KOPT-K1 (cell line): ENCODE data around the gene CNIH4.
"Not testable (repeated sequence)": the region's sequence is repeated elsewhere in the genome, so short reads cannot be mapped to it uniquely, and the experiment has no call there.

Experiments used
- H3K27ac ChIP-seq: fragments of 200-600 bp; sonication (generic); 2 replicates; pipeline ENCODE4 v1.5.1; 2016; ENCODE audit warnings: antibody characterized with exemption, mild to moderate bottlenecking, low read depth, low read length; ENCODE audit not compliant: poor library complexity, severe bottlenecking
- H3K36me3 ChIP-seq: fragments of 200-600 bp; sonication (generic); 2 replicates; pipeline ENCODE4 v1.5.1; 2017; ENCODE audit warnings: antibody characterized with exemption, mild to moderate bottlenecking, low read length, moderate library complexity; ENCODE audit not compliant: insufficient read depth
- H3K9me3 ChIP-seq: fragments of 200-600 bp; sonication (generic); 2 replicates; pipeline ENCODE4 v1.5.1; 2017; ENCODE audit warnings: antibody characterized with exemption, low read length, mild to moderate bottlenecking; ENCODE audit not compliant: insufficient read depth, poor library complexity, severe bottlenecking

CNIH4 gene

DNA sequence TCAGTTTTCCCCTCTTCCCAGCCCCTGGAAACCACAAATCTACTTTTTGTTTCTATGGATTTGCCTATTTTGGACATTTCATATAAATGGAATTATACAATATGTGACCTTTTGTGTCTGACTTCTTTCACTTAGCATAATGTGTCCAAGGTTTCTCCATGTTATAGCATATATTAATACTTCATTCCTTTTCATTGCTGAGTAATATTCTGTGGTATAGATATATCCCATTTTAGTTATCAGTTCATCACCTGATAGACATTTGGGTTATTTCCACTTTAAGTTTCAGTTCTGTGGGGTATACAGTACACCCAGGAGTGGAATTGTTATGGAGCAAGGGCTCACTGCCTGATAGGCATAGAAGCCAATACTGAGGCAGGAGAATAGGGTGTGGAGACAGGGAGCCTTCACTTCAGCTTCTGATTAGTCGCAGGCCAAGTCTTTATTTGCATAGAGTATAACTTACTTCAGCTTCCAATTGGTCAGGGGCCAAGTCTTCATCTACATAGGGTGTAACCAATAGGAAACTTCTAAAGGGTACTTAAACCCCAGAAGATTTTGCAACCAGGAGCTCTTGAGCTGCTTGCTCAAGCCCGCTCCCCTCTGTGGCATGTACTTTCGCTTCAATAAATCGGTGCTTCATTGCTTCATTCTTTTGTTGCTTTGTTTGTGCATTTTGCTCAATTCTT is 18.4 kb upstream of the CNIH4 start:
- no peaks in the 10 kb centered on the region for H3K36me3 ChIP-seq
- H3K27ac ChIP-seq, result no peak overlapping the region
- peaks cover 6% of the 10 kb centered on the region for H3K9me3 ChIP-seq

DNA sequence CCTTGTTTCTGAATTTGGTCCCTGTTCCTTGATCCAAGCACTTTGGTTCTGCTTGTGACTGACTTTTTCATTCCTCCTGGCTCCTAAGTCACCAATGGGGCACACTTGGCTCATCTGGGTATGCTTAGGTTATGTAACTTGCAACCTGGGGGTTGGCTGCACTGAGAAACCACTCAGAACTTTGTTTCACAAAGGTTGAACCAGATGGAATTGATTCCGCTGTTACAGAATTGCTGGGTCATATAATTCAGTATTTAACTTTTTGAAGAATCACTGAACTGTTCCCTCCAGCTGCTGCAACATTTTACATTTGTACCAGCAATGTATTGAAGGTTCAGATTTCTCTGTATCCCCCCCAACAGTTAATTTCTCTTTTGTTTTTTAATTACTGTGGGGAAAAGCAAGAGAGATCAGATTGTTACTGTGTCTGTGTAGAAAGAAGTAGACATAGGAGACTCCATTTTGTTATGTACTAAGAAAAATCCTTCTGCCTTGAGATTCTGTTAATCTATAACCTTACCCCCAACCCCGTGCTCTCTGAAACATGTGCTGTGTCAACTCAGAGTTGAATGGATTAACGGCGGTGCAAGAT is 17.1 kb upstream of the CNIH4 start:
- Histone ChIP-seq H3K36me3 (no peaks in the 10 kb centered on the region), H3K9me3 (peaks cover 19% of the 10 kb centered on the region), H3K27ac (no peak overlapping the region)

DNA sequence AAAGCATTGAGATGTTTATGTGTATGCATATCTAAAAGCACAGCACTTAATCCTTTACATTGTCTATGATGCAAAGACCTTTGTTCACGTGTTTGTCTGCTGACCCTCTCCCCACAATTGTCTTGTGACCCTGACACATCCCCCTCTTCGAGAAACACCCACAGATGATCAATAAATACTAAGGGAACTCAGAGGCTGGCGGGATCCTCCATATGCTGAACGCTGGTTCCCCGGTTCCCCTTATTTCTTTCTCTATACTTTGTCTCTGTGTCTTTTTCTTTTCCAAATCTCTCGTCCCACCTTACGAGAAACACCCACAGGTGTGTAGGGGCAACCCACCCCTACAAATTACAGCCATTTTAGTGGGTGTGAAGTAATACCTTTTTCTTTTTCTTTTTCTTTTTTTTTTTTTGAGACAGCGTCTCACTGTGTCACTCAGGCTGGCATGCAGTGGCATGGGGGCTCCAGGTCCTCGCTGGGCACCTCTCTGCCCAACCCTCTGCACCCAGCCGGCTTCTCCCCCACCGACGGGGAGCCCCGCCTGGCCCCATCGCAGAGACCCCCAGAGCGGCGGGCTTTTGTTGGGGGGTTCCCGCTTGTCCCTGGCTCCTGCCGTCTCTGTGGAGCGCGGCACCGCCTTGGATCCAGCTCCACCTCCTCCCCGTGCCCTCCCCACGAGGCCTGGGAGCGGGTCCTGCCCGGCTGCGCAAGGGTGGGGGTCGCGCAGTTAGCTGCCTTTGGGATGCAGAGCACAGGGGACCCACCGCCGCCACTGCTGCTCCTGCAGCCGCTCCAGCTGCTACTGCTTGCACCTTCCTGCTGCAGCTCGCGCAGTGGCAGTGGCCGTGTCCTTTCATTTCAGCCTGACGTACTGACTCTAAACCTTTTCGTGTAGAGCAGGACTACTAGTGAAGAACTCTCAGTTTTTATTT is 16.0 kb upstream of the CNIH4 start:
- H3K36me3 ChIP-seq, H3K27ac ChIP-seq: not testable (repeated sequence)
- H3K9me3 ChIP-seq, result peaks cover 25% of the 10 kb centered on the region

DNA sequence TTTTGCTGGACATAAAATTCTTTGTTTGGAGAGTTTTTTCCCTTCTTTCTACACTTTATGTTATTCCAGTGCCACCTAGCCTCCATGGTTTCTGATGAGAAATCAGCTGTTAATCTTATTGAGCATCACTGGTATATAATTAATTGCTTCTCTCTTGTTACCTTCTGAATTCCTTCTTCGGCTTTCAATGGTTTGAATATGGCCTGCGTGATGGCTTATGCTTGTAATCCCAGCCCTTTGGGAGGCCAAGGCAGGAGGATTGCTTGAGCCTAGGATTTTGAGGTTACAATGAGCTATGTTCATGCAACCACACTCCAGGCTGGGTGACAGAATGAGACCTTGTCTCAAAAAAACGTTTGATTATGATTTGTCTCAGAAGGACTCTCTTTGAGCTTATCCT is 13.0 kb upstream of the CNIH4 start:
- Histone ChIP-seq H3K36me3 (no peaks in the 10 kb centered on the region), H3K27ac (no peak overlapping the region), H3K9me3 (peaks cover 25% of the 10 kb centered on the region)

DNA sequence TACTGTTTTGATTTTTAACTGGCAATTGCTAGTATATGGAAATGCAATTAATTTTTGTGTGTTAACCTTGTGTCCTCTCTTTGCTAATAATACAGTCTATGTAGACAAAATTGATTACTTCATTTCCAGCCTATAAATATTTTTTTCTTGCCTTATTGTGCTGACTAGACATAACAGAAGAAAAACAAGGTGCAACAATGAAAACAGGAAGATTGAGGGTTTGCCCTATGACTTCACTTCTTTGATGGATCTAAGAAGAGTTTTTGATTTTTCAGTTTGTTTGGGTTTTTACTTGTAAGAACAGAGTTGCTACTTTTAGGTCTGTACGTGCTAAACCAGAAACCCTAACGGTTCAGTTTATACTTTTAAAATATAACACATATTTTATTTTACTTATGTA is 8.5 kb upstream of the CNIH4 start:
- Histone ChIP-seq H3K27ac (no peak overlapping the region), H3K36me3 (no peaks in the 10 kb centered on the region), H3K9me3 (peaks cover 20% of the 10 kb centered on the region)

DNA sequence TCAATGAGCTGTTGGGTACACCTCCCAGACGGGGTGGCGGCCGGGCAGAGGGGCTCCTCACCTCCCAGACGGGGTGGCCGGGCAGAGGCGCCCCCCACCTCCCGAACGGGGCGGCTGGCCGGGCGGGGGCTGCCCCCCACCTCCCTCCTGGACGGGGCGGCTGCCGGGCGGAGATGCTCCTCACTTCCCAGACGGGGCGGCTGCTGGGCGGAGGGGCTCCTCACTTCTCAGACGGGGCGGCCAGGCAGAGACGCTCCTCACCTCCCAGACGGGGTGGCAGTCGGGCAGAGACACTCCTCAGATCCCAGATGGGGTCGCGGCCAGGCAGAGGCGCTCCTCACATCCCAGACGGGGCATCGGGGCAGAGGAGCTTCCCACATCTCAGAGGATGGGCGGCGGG is 7.0 kb upstream of the CNIH4 start:
- H3K9me3 ChIP-seq, H3K27ac ChIP-seq, H3K36me3 ChIP-seq: not testable (repeated sequence)

DNA sequence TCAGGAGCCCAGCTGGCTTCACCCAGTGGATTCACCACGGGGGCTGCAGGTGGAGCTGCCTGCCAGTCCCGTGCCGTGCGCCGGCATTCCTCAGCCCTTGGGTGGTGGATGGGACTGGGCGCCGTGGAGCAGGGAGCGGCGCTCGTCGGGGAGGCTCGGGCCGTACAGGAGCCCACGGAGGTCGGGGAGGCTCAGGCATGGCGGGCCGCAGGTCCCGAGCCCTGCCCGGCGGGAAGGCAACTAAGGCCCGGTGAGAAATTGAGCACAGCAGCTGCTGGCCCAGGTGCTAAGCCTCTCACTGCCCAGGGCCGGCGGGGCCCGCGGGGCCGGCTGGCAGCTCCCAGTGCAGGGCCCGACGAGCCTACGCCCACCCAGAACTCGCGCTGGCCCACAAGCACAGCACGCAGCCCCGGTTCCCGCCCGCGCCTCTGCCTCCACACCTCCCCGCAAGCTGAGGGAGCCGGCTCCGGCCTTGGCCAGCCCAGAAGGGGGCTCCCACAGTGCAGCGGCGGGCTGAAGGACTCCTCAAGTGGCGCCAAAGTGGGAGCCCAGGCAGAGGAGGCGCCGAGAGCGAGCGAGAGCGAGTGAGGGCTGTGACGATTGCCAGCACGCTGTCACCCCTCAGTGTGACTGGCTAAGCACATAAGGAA is 4.1 kb upstream of the CNIH4 start:
- H3K36me3 ChIP-seq, H3K9me3 ChIP-seq, H3K27ac ChIP-seq: not testable (repeated sequence)

DNA sequence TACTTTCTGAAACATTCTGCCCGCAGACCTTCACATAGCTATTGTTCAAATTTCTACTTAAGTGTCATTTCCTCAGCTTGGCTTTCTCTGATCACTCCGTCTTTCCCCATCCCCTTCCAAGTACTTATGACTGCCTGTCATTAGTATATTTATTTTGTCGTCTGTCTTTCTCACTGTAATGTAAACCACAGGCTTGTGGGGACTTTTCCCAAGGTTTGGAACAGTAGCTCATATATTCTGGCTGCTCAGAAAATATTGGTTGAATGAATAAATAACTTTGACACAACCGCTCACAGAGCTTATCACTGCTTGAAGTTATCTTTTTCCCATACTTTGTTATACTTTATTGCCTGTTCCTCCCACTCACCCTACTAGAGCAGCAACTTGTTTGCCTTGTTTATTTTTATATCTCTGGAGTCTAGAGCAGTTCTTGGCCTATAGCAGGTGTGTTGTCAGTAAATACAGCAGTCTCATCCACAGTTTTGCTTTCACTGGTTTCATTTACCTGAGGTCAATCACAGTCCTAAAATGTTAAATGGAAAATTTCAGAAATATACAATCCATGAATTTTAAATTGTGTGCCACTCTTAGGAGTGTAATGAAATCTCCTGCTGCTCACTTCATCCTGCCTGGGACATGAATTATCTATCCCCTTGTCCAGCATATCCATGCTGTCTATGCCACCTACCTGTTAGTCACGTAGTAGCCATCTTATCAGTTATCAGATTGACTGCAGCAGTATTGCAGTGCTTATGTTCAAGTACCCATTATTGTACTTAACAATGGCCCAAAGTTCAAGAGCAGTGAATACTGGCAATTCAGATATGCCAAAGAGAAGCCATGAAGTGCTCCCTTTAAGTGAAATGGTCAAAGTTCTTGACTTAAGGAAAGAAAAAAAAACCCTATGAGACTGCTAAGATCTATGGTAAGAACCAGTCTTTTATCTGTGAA is 2.4 kb upstream of the CNIH4 start:
- Histone ChIP-seq H3K27ac (no peak overlapping the region), H3K9me3 (no peaks in the 10 kb centered on the region), H3K36me3 (0 out of 2 replicates have a peak, but pooled peaks cover 1% of the 10 kb centered on the region)

DNA sequence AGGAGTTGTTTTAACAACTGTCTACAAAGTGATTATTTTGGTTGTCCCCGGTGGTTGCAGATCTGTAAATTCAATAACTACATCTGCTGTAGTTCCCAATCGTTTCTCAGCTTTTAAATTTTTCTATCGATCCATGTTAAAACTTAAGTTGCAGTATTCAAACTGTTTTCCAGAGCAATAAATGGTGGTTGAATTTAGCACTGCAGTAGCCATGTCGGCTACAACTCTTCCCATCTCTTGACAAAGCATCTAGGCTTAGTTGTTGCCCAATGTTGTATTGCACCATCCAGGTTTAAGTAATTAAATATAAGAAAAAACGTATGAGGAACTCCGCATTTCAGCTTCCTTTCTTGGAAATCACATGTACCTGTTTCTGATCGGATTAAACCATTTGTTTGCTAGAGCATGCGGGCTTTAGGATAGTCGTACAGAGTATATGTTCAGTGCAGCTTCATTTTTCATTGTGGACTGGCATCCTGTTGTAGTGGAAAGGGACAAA is 996 bp downstream of the CNIH4 start:
- Histone ChIP-seq H3K27ac (peak overlapping the region; percentile 75), H3K36me3 (0 out of 2 replicates have a peak, but pooled peaks cover 6% of the 10 kb centered on the region), H3K9me3 (no peaks in the 10 kb centered on the region)

DNA sequence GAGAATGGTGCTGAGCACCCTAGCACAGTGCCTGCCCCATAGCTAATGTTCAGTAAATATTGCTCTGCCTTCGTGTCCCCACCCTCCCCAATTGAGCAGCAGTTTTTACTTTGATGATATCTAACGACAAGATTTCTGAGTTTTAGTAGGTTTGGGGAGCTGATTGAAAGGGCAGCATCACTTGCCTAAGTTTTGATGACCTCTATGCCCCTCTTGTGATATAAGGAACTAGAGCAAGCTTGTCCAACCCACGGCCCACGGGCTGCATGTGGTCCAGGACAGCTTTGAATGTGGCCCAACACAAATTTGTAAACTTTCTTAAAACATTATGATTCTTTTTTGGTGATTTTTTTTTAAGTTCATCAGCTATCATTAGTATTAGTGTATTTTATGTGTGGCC is 1.6 kb downstream of the CNIH4 start:
- Histone ChIP-seq H3K36me3 (0 out of 2 replicates have a peak, but pooled peaks cover 6% of the 10 kb centered on the region), H3K9me3 (no peaks in the 10 kb centered on the region), H3K27ac (no peak overlapping the region)

DNA sequence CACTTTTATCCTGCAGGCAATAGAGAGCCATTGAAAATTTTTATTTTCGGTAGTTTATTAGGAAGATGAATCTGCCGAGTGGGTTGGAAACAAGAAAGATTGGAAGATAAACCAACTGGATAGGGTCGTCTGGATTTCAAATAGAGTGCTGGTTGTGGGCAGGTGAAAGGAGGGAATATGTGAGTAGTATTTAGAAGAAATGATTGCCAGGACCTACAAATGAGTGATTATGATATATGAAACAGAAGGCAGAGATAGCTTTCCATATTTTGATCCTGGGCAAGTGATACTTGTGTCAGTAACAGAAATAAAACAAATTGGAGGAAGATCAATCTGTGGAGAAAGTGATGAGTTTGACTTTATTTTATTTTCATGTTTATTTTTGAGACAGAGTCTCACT is 2.5 kb downstream of the CNIH4 start:
- H3K27ac ChIP-seq, result no peak overlapping the region
- peaks cover 14% of the 10 kb centered on the region for H3K36me3 ChIP-seq

DNA sequence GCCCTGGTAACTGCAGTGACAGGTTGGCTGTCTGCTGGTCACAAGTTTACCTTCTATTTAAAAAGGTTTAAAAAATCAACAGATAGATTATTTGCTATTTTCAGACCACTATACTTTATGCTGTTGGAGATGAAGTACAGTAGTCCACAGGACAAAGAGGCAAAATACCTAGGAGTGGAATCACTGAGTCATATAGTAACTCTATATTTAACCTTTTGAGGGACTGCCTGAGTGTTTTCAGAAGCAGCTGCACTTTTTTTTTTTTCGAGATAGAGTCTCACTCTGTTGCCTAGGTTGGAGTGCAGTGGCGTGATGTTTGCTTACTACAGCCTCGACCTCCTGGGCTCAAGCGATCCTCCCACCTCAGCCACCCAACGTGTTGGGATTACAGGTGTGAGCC is 11.7 kb downstream of the CNIH4 start:
- peaks cover 96% of the 10 kb centered on the region for H3K36me3 ChIP-seq

More for the DNA sequence above, 2.5 kb downstream of the CNIH4 start:
- H3K9me3 ChIP-seq, result no peaks in the 10 kb centered on the region

DNA sequence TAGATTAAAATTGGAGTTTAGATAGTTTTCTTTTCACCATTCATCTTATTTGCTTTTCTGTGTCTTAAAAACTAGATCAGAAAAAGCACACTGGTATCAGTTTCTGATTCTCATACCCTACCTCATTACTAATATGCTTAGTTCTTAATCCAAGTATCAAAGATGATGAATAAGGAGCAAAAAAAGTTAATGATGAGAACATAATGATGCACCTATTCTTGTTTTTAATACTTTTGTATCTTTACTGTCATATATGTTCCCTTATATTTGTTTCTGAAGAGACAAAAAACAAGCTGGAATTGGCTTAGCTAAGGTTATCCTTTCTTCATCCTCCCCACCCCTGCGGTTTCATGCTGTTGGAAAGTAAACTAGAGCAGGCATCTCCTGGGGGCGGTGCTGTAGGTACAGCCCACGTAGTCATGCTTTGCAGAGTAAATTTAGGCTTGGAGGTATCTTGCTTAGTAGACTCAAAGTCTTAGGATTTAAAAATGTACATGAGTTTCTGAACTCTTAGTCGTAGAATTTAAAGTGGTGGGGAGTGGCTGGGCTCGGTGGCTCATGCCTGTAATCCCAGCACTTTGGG is 16.4 kb downstream of the CNIH4 start:
- no peaks in the 10 kb centered on the region for H3K9me3 ChIP-seq
- H3K36me3 ChIP-seq, result peaks cover 99% of the 10 kb centered on the region
- no peak overlapping the region for H3K27ac ChIP-seq

More for the DNA sequence above, 11.7 kb downstream of the CNIH4 start:
- no peaks in the 10 kb centered on the region for H3K9me3 ChIP-seq
- H3K27ac ChIP-seq, result no peak overlapping the region

DNA sequence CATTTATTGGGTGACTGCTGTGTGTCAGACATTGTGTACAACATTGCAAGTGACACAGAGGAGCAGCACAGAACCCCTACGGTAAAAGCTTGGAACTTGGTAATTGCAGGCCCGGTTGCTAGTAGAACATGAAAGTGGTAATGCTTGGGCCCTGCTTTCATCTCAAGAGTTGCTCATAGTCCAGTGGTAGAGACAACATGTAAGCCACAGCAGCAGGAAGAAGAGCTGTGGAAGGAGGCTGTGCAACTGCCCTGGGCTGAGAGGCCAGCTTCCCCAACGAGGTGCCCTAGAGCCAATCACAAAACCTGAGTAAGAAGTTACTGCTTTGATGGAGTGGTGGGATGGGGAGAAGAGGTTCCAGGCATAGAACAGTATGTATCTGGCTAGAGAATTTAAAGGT is 18.4 kb downstream of the CNIH4 start:
- H3K27ac ChIP-seq, result no peak overlapping the region
- no peaks in the 10 kb centered on the region for H3K9me3 ChIP-seq
- H3K36me3 ChIP-seq, result peaks cover 92% of the 10 kb centered on the region
